HepG2 (cell line): ENCODE measurements around the gene IGFBP6. TPM values are rescaled to one million over a fixed set of nuclear protein-coding genes. Genes with fewer than 3 reads are reported as not detected.

ENCODE experiments used
- ATAC-seq: fragments of 200-7000 bp; cut with Tn5 transposase; 3 replicates; pipeline ENCODE4 v1.9.1; 2020; ENCODE audit warnings: mild to moderate bottlenecking, moderate library complexity
- BruUV-seq: library from RNA; stranded (reverse); fragments of 400-500 nt; replicated peaks from 2 replicates; lab custom pipeline; 2021; lab: Mats Ljungman, UMichigan
- CTCF ChIA-PET: fragments of 300-600 bp; formaldehyde crosslinking; extraction: SDS; loops from one replicate; lab custom pipeline; 2021; ENCODE audit warnings: low total read pairs, inconsistent platforms, low intra/inter-chr PET ratio; lab: Yijun Ruan, JAX
- POLR2A ChIA-PET: fragments of 350-600 bp; sonication (Branson Sonifier 250); formaldehyde crosslinking; loops from one replicate; lab custom pipeline; 2020; ENCODE audit warnings: antibody characterized with exemption, inconsistent platforms; lab: Yijun Ruan, JAX
- DNase-seq: peaks from one replicate; pipeline ENCODE4 v3.0.0-alpha.2; 2015; ENCODE audit warnings: low spot score
- FAIRE-seq: peaks from 3 replicates; lab custom pipeline; 2011; peaks lifted over from hg19 to GRCh38; lab: Jason Lieb, UNC
- H2AFZ ChIP-seq: one replicate; pipeline ENCODE4 v1.6.1; 2011; ENCODE audit warnings: low read length, inconsistent platforms
- H3K27ac ChIP-seq: fragments of 300-600 bp; 3 replicates; pipeline ENCODE4 v1.8.0; 2011; ENCODE audit warnings: mixed run types, mild to moderate bottlenecking, mixed read lengths, low read length, inconsistent platforms; ENCODE audit not compliant: insufficient read depth; ENCODE audit errors: extremely low read length
- H3K27me3 ChIP-seq, 2 experiments: fragments of 200-600 bp in 1 of 2; 2 replicates in 1 of 2; 3 replicates in 1 of 2; pipeline versions ENCODE4 v1.6.0 to v1.8.0; 2011; ENCODE audit warnings: low read length in 2 of 2, mild to moderate bottlenecking in 2 of 2, moderate library complexity in 2 of 2, inconsistent platforms in 1 of 2; ENCODE audit not compliant: insufficient read depth in 2 of 2, control insufficient read depth in 1 of 2
- H3K36me3 ChIP-seq, 2 experiments: fragments of 200-600 bp in 1 of 2; replicated peaks in 1 of 2; 2 replicates in 1 of 2; 3 replicates in 1 of 2; pipeline versions ENCODE4 v1.5.1 to v1.8.0; 2011; ENCODE audit warnings: low read length in 2 of 2, inconsistent platforms in 1 of 2; ENCODE audit not compliant: insufficient read depth in 2 of 2, control insufficient read depth in 1 of 2
- H3K4me1 ChIP-seq: 2 replicates; pipeline ENCODE4 v1.5.1; 2012; ENCODE audit warnings: low read length, inconsistent platforms; ENCODE audit not compliant: insufficient read depth
- H3K4me2 ChIP-seq: 2 replicates; pipeline ENCODE4 v1.6.0; 2011; ENCODE audit warnings: low read depth, low read length, inconsistent platforms
- H3K4me3 ChIP-seq, 3 experiments: fragments of 200-600 bp in 1 of 3; sonication (generic), shearing (Covaris generic) in 1 of 3; replicated peaks in 1 of 3; 2 replicates each; pipeline ENCODE4 v1.5.1; 2011 to 2016; ENCODE audit warnings: low read length in 3 of 3, inconsistent platforms in 2 of 3, low read depth in 2 of 3, mild to moderate bottlenecking in 2 of 3, control low read depth in 1 of 3, mixed read lengths in 1 of 3; ENCODE audit not compliant: insufficient read depth in 1 of 3
- H3K79me2 ChIP-seq: one replicate; pipeline ENCODE4 v1.6.1; 2011; ENCODE audit warnings: low read length, inconsistent platforms; ENCODE audit not compliant: insufficient read depth
- H3K9ac ChIP-seq: 2 replicates; pipeline ENCODE4 v1.6.0; 2011; ENCODE audit warnings: mild to moderate bottlenecking, low read depth, low read length, inconsistent platforms; ENCODE audit not compliant: insufficient read depth
- H3K9me3 ChIP-seq: 2 replicates; pipeline ENCODE4 v1.5.1; 2012; ENCODE audit warnings: mild to moderate bottlenecking, low read length
- H4K20me1 ChIP-seq: 2 replicates; pipeline ENCODE4 v1.6.0; 2011; ENCODE audit warnings: inconsistent platforms, mild to moderate bottlenecking, low read length, moderate library complexity; ENCODE audit not compliant: insufficient read depth
- ERF ChIP-seq: IDR thresholded peaks from 2 replicates; pipeline ENCODE4 v1.6.1; 2018; ENCODE audit warnings: missing biosample characterization, missing genetic modification reagents
- HCFC1 ChIP-seq: fragments of 150-350 bp; IDR thresholded peaks from 2 replicates; pipeline ENCODE4 v1.6.1; 2014; ENCODE audit warnings: low read depth, low read length
- HIVEP1 ChIP-seq: sonication (generic); formaldehyde crosslinking; IDR thresholded peaks from 2 replicates; pipeline ENCODE4 v1.4.0; 2020; ENCODE audit warnings: mild to moderate bottlenecking, missing genetic modification reagents
- JARID2 ChIP-seq: sonication (generic); formaldehyde crosslinking; IDR thresholded peaks from 2 replicates; pipeline ENCODE4 v1.8.1; 2023; ENCODE audit warnings: missing genetic modification reagents, inconsistent platforms; ENCODE audit not compliant: insufficient replicate concordance
- JDP2 ChIP-seq: sonication (generic); formaldehyde crosslinking; IDR thresholded peaks from 2 replicates; pipeline ENCODE4 v1.8.1; 2022; ENCODE audit warnings: missing genetic modification reagents, borderline replicate concordance
- LRRFIP1 ChIP-seq: sonication (generic); formaldehyde crosslinking; conservative IDR thresholded peaks from 2 replicates; pipeline ENCODE4 v1.4.0; 2020; ENCODE audit warnings: missing genetic modification reagents
- NFIC ChIP-seq: IDR thresholded peaks from 2 replicates; pipeline ENCODE4 v1.6.1; 2012; ENCODE audit warnings: mild to moderate bottlenecking, low read length, inconsistent platforms
- RAD21 ChIP-seq: fragments of 450-650 bp; formaldehyde crosslinking; IDR thresholded peaks from 2 replicates; pipeline ENCODE4 v1.5.0; 2020; ENCODE audit warnings: mild to moderate bottlenecking
- SMC3 ChIP-seq: IDR thresholded peaks from 2 replicates; pipeline ENCODE4 v1.6.1; 2011; ENCODE audit warnings: low read length, improper control_type of control experiment
- SNAI1 ChIP-seq: sonication (generic); formaldehyde crosslinking; IDR thresholded peaks from 2 replicates; pipeline ENCODE4 v1.5.0; 2020; ENCODE audit warnings: mild to moderate bottlenecking, missing genetic modification reagents, borderline replicate concordance
- YEATS2 ChIP-seq: sonication (generic); formaldehyde crosslinking; IDR thresholded peaks from 2 replicates; pipeline ENCODE4 v1.4.0; 2020; ENCODE audit warnings: missing genetic modification reagents, borderline replicate concordance
- ZBTB38 ChIP-seq: sonication (generic); formaldehyde crosslinking; IDR thresholded peaks from 2 replicates; pipeline ENCODE4 v1.5.1; 2020; ENCODE audit warnings: mild to moderate bottlenecking, missing genetic modification reagents
- ZFP91 ChIP-seq: sonication (generic); formaldehyde crosslinking; IDR thresholded peaks from 2 replicates; pipeline ENCODE4 v1.9.0; 2022; ENCODE audit warnings: missing genetic modification reagents, mild to moderate bottlenecking, borderline replicate concordance
- ZNF569 ChIP-seq: sonication (generic); formaldehyde crosslinking; IDR thresholded peaks from 2 replicates; pipeline ENCODE4 v1.5.0; 2020; ENCODE audit warnings: mild to moderate bottlenecking, missing genetic modification reagents, moderate library complexity, borderline replicate concordance
- ZNF788 ChIP-seq: sonication (generic); formaldehyde crosslinking; IDR thresholded peaks from 2 replicates; pipeline ENCODE4 v1.5.0; 2020; ENCODE audit warnings: mild to moderate bottlenecking, missing genetic modification reagents, borderline replicate concordance
- ZNF816 ChIP-seq: sonication (generic); formaldehyde crosslinking; IDR thresholded peaks from 2 replicates; pipeline ENCODE4 v1.8.0; 2022; ENCODE audit warnings: missing genetic modification reagents, mild to moderate bottlenecking, borderline replicate concordance
- WGBS: methylation state at CpG from one replicate; pipeline ENCODE4 v1.1.6; 2017; ENCODE audit warnings: low lambda C conversion rate; 5-methylcytosine and 5-hydroxymethylcytosine counted together
- in situ Hi-C: cut with HindIII; loops from 2 replicates; pipeline ENCODE4 v1.10.0; 2017; ENCODE audit warnings: low pct_unique_long_range_greater_than_20kb; ENCODE audit not compliant: extremely low pct_ligation_motif_present
- intact Hi-C: fragments of 100-400 bp; cut with micrococcal nuclease; formaldehyde crosslinking; loops from one replicate; pipeline ENCODE4 v1.10.0; 2022; ENCODE audit not compliant: unreplicated experiment
- polyA plus RNA-seq, 8 experiments: library from polyadenylated mRNA; depleted of rRNA in 3 of 8; stranded (reverse) in 7 of 8; unstranded in 1 of 8; fragments of >200 nt; fragmentation: Illumina TruSeq in 4 of 8; extraction: Trizol in 4 of 8; gene quantifications; 2 replicates each; pipeline versions ENCODE4 v1.2.1 to v1.2.3, GENCODE V29; 2011 to 2016; ENCODE audit warnings: low read depth in 4 of 8, missing spikeins in 1 of 8, mixed read lengths in 1 of 8; ENCODE audit not compliant: insufficient read depth in 1 of 8
- total RNA-seq, 5 experiments: library from RNA; depleted of rRNA; stranded (reverse); fragments of >200 nt; fragmentation: Illumina TruSeq; extraction: Trizol; gene quantifications; 2 replicates each; pipeline ENCODE4 v1.2.3, GENCODE V29; 2016; ENCODE audit warnings: low read depth in 1 of 5

Gene IGFBP6
- total and polyA plus RNA-seq, 2 of the 13 experiments (the other 11 are each of a cell fraction or from before 2014, with no cell fraction given) = 3.9 to 25.2 TPM

GRCh38 chr12:53100466-53101151 is 3.1 kb downstream of the IGFBP6 start (continued):
- TF ChIP-seq ZFP91 (CRISPR knock-in tag) (0 out of 2 replicates have a peak, but pooled peaks have one; percentile 13), ZBTB38 (CRISPR knock-in tag) (0 out of 2 replicates have a peak, but pooled peaks have one; percentile 17), SMC3 (no peak), ZNF569 (CRISPR knock-in tag) (no peak), NFIC (no peak)

GRCh38 chr12:53101266-53101665 is 3.8 kb downstream of the IGFBP6 start:
- FAIRE-seq (no peak), ATAC-seq (no peak), DNase-seq (no peak)
- no peak overlapping the region for H2AFZ ChIP-seq
- intact Hi-C loops = loop anchor here (5.0 kb wide), 1 partner anchor 46 kb away; no protein-coding TSS in a partner anchor
- WGBS = 75% methylated on average over 6 of the region's 7 CpGs
- CTCF ChIA-PET = no interaction called here
- BruUV-seq = no TSS peak
- H4K20me1 ChIP-seq = no peaks in the 10 kb centered on the region
- H3K9me3 ChIP-seq = no peaks in the 10 kb centered on the region
- peaks cover 0 to 6% of the 10 kb centered on the region in 2 experiments; a peak in 2 of 5 replicates for H3K27me3 ChIP-seq
- H3K9ac ChIP-seq = no peak overlapping the region
- in situ Hi-C loops = loop anchor here (5.0 kb wide), 1 partner anchor 39 kb away; no protein-coding TSS in a partner anchor
- H3K4me2 ChIP-seq = no peak overlapping the region
- no peak overlapping the region for H3K4me3 ChIP-seq
- H3K27ac ChIP-seq = no peak overlapping the region
- H3K4me1 ChIP-seq = peaks cover 97% of the 10 kb centered on the region
- no peaks in the 10 kb centered on the region for H3K79me2 ChIP-seq
- peaks cover 0 to 5% of the 10 kb centered on the region in 2 experiments; a peak in 2 of 5 replicates for H3K36me3 ChIP-seq
- POLR2A ChIA-PET = interaction anchor here (1.1 to 5.4 kb wide), 6 partner anchors 22 to 57 kb away, joined by 3 to 102 read pairs (median 35); partner anchors contain the start of genes SPRYD3 and TNS2
- no peak for TF ChIP-seq JDP2 (CRISPR knock-in tag)
- TF ChIP-seq ZNF816 = no peak
- TF ChIP-seq HIVEP1 (CRISPR knock-in tag) = no peak
- no peak for TF ChIP-seq YEATS2 (CRISPR knock-in tag)
- TF ChIP-seq ERF (CRISPR knock-in tag) = no peak
- TF ChIP-seq ZNF788 (CRISPR knock-in tag) = no peak
- no peak for TF ChIP-seq RAD21 (CRISPR knock-in tag)
- TF ChIP-seq HCFC1 = no peak
- no peak for TF ChIP-seq LRRFIP1 (CRISPR knock-in tag)
- TF ChIP-seq SNAI1 = no peak
- TF ChIP-seq JARID2 (CRISPR knock-in tag) = no peak
